Measurements from ENCODE around the gene LTBP3. TPM values are rescaled to one million over a fixed set of nuclear protein-coding genes. Genes with fewer than 3 reads are reported as not detected.

Gene LTBP3
- total and polyA plus RNA-seq, 9 of the 15 experiments (the other 6 are each of a cell fraction or from before 2014, with no cell fraction given): 0.06 to 20.5 (median 4.8) TPM

DNA sequence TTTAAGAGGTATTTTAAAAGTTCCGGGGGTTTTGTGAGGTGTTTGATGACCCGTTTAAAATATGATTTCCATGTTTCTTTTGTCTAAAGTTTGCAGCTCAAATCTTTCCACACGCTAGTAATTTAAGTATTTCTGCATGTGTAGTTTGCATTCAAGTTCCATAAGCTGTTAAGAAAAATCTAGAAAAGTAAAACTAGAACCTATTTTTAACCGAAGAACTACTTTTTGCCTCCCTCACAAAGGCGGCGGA is 59.5 kb downstream of the LTBP3 start (continued):
- TF ChIP-seq CXXC5 (CRISPR knock-in tag; IDR thresholded peaks at IDR 0.05) (no peak), THRAP3 (IDR thresholded peaks at IDR 0.05; ENCODE audit: borderline replicate concordance) (peak; percentile 6; the same call in 1 of the 2 replicates), RAD51 (IDR thresholded peaks at IDR 0.05; ENCODE audit: borderline replicate concordance, low read depth) (peak; percentile 15; the same call in 1 of the 2 replicates), CEBPG (CRISPR knock-in tag; IDR thresholded peaks at IDR 0.05) (peak; percentile 1; the same call in 1 of the 2 replicates), CEBPG (tag; conservative IDR thresholded peaks at IDR 0.05 in 1 of 2, IDR thresholded peaks at IDR 0.05 in 1 of 2) (peak; percentile 64 to 86; a peak in 3 of 4 replicates), NFRKB (IDR thresholded peaks at IDR 0.05; ENCODE audit: low read depth) (peak; percentile 100), SMC3 (conservative IDR thresholded peaks at IDR 0.05; ENCODE audit: insufficient read depth, low read depth, low read length) (no peak), MTA3 (IDR thresholded peaks at IDR 0.05; ENCODE audit: borderline replicate concordance) (no peak), DPF2 (IDR thresholded peaks at IDR 0.05) (peak; percentile 66), FOXP1 (CRISPR knock-in tag; IDR thresholded peaks at IDR 0.05) (no peak), TEAD2 (tag; IDR thresholded peaks at IDR 0.05) (no peak; the same call in 1 of the 2 replicates), SMARCB1 (IDR thresholded peaks at IDR 0.05; ENCODE audit: insufficient read length, low read depth) (no peak), KLF1 (tag; IDR thresholded peaks at IDR 0.05) (peak; percentile 86), ZNF354B (CRISPR knock-in tag; IDR thresholded peaks at IDR 0.05) (no peak), ZNF699 (CRISPR knock-in tag; IDR thresholded peaks at IDR 0.05; ENCODE audit: insufficient replicate concordance) (no peak), DIDO1 (tag; IDR thresholded peaks at IDR 0.05; ENCODE audit: low read depth) (no peak), RBM15 (IDR thresholded peaks at IDR 0.05; ENCODE audit: insufficient read depth, low read length) (no peak), ATF7 (IDR thresholded peaks at IDR 0.05) (peak; percentile 44; the same call in 1 of the 2 replicates), EP400 (IDR thresholded peaks at IDR 0.05) (peak; percentile 91; the same call in 1 of the 2 replicates), NFATC3 (IDR thresholded peaks at IDR 0.05) (peak; percentile 26), GTF2F1 (IDR thresholded peaks at IDR 0.05; ENCODE audit: low read depth, low read length) (no peak), ZSCAN29 (IDR thresholded peaks at IDR 0.05) (no peak), SIRT6 (IDR thresholded peaks at IDR 0.05; ENCODE audit: low read depth, low read length) (no peak), ZNF140 (CRISPR knock-in tag; IDR thresholded peaks at IDR 0.05) (no peak), NFIX (CRISPR knock-in tag; IDR thresholded peaks at IDR 0.05; ENCODE audit: low read depth) (no peak), ZNF146 (CRISPR knock-in tag; IDR thresholded peaks at IDR 0.05; ENCODE audit: unreplicated experiment) (no peak), CEBPB (tag; IDR thresholded peaks at IDR 0.05) (peak; percentile 4)
- TF ChIP-seq, protein P1, sequence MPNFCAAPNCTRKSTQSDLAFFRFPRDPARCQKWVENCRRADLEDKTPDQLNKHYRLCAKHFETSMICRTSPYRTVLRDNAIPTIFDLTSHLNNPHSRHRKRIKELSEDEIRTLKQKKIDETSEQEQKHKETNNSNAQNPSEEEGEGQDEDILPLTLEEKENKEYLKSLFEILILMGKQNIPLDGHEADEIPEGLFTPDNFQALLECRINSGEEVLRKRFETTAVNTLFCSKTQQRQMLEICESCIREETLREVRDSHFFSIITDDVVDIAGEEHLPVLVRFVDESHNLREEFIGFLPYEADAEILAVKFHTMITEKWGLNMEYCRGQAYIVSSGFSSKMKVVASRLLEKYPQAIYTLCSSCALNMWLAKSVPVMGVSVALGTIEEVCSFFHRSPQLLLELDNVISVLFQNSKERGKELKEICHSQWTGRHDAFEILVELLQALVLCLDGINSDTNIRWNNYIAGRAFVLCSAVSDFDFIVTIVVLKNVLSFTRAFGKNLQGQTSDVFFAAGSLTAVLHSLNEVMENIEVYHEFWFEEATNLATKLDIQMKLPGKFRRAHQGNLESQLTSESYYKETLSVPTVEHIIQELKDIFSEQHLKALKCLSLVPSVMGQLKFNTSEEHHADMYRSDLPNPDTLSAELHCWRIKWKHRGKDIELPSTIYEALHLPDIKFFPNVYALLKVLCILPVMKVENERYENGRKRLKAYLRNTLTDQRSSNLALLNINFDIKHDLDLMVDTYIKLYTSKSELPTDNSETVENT (CRISPR knock-in tag; IDR thresholded peaks at IDR 0.05): no peak
- TF ChIP-seq, protein P2, sequence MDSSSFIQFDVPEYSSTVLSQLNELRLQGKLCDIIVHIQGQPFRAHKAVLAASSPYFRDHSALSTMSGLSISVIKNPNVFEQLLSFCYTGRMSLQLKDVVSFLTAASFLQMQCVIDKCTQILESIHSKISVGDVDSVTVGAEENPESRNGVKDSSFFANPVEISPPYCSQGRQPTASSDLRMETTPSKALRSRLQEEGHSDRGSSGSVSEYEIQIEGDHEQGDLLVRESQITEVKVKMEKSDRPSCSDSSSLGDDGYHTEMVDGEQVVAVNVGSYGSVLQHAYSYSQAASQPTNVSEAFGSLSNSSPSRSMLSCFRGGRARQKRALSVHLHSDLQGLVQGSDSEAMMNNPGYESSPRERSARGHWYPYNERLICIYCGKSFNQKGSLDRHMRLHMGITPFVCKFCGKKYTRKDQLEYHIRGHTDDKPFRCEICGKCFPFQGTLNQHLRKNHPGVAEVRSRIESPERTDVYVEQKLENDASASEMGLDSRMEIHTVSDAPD (CRISPR knock-in tag; IDR thresholded peaks at IDR 0.05): no peak
- TF ChIP-seq, protein P3, sequence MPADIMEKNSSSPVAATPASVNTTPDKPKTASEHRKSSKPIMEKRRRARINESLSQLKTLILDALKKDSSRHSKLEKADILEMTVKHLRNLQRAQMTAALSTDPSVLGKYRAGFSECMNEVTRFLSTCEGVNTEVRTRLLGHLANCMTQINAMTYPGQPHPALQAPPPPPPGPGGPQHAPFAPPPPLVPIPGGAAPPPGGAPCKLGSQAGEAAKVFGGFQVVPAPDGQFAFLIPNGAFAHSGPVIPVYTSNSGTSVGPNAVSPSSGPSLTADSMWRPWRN (IDR thresholded peaks at IDR 0.05; ENCODE audit: low read depth): peak; percentile 66; the same call in 1 of the 2 replicates
